Heart left ventricle (tissue), 16 donors: Measurements from ENCODE around the gene ACADL. TPM values are rescaled to one million over a fixed set of nuclear protein-coding genes. Genes with fewer than 3 reads are reported as not detected.

Experiments
- ATAC-seq, 4 donors: fragments of 200-7000 bp; cut with Tn5 transposase; one replicate each; pipeline ENCODE4 v1.9.1; 2020 to 2022; ENCODE audit warnings: moderate library complexity in 4 of 4, mild to moderate bottlenecking in 3 of 4, moderate number of reproducible peaks in 1 of 4
- DNase-seq, 5 donors: peaks; one replicate each; pipeline ENCODE4 v3.0.0-alpha.2; 2020
- H3K27ac ChIP-seq, 12 donors: fragments of 200-600 bp; sonication (generic) in 4 of 12; one replicate each; pipeline versions ENCODE4 v1.5.0 to v1.8.0; 2016 to 2022; ENCODE audit warnings: mild to moderate bottlenecking in 2 of 12
- H3K27me3 ChIP-seq, 9 donors: fragments of 200-600 bp; sonication (generic) in 2 of 9; one replicate each; pipeline versions ENCODE4 v1.5.1 to v1.8.0; 2016 to 2022; ENCODE audit warnings: mild to moderate bottlenecking in 3 of 9
- H3K36me3 ChIP-seq, 9 donors: fragments of 200-600 bp; sonication (generic) in 2 of 9; one replicate each; pipeline versions ENCODE4 v1.5.0 to v1.8.0; 2018 to 2022; ENCODE audit warnings: mild to moderate bottlenecking in 2 of 9
- H3K4me1 ChIP-seq, 12 donors: fragments of 200-600 bp; sonication (generic) in 4 of 12; one replicate each; pipeline versions ENCODE4 v1.5.0 to v1.8.0; 2016 to 2022; ENCODE audit warnings: mild to moderate bottlenecking in 3 of 12
- H3K4me3 ChIP-seq, 12 donors: fragments of 200-600 bp; sonication (generic) in 4 of 12; one replicate each; pipeline versions ENCODE4 v1.5.0 to v1.8.0; 2017 to 2022; ENCODE audit warnings: mild to moderate bottlenecking in 9 of 12, moderate library complexity in 4 of 12
- H3K9me3 ChIP-seq, 12 donors: fragments of 200-600 bp; sonication (generic) in 4 of 12; one replicate each; pipeline versions ENCODE4 v1.5.0 to v1.8.0; 2016 to 2022; ENCODE audit warnings: mild to moderate bottlenecking in 1 of 12
- CTCF ChIP-seq, 12 donors: fragments of 200-600 bp; sonication (generic) in 4 of 12; IDR thresholded peaks; one replicate each; pipeline versions ENCODE4 v1.5.0 to v1.8.0; 2018 to 2022; ENCODE audit warnings: antibody characterized with exemption in 12 of 12, mild to moderate bottlenecking in 5 of 12
- POLR2A ChIP-seq, 2 donors: fragments of 450-650 bp; IDR thresholded peaks; one replicate each; pipeline ENCODE4 v1.6.1; 2017; ENCODE audit warnings: antibody characterized with exemption in 2 of 2, mild to moderate bottlenecking in 2 of 2, moderate library complexity in 2 of 2
- WGBS, 4 donors: extraction: QIAGEN DNeasy Blood & Tissue Kit in 2 of 4; methylation state at CpG; one replicate each; pipeline versions ENCODE4 v1.1.5 to v1.1.7; 2013 to 2018; 5-methylcytosine and 5-hydroxymethylcytosine counted together
- intact Hi-C, 10 donors: fragments of 100-400 bp; cut with DNase I; formaldehyde crosslinking; loops; one replicate each; pipeline versions ENCODE4 v1.11.1 to v1.14.2; 2022
- polyA plus RNA-seq, 2 donors: library from polyadenylated mRNA; stranded (reverse); fragments of 200-250 nt; gene quantifications; one replicate each; pipeline ENCODE4 v1.2.3, GENCODE V29; 2013
- total RNA-seq, 9 donors: library from RNA; depleted of rRNA in 2 of 9; stranded (reverse); fragments of >200 nt in 2 of 9; fragmentation: NEBNext Ultra II Directional in 3 of 9; extraction: Animal tissue kit (Norgen Biotek cat#: 25700) in 3 of 9; gene quantifications; one replicate each; pipeline versions ENCODE4 v1.1.0 to v1.2.4, GENCODE V29; 2016 to 2023
- donor health status: ischemic (EF 13 %, LVEDD 7.1; RV severe dilation, severe dysfunction).
- donor health status: healthy with polysubstance abuse.
- donor health status: DM: no; HTN: yes; CAD: no.
- donor health status: DM: no; HTN: no; CAD: no.
- donor health status: ischemic (EF 25% LVEDD 6.9; RV normal size, moderate dysfunction).
- donor health status: ischemic (EF 25% LVEDD 5.7; RV mildly dilated, moderate dysfunction).
- donor health status: healthy.
- donor health status: DM: yes; HTN: yes; CAD: no.
- donor health status: ischemic (EF 35%, LVEDD 5.7; RV mildly dilated, moderate dysfunction).
- donor health status: nonischemic (EF 11% LVEDD 7.7; RV severe dilation, severe dysfunction).
- donor health status: DM: yes; HTN: yes; CAD: no.
- donor health status: PGD.
- donor health status: ischemic (EF 29% LVEDD 5.4; RV normal size, mild dysfunction).
- donor health status: nonischemic (EF 23%, LVEDD 6.1; RV moderate dilation, normal function).

Gene ACADL
- total and polyA plus RNA-seq, 11 donors, result 0.21 to 2.8 (median 0.49) TPM

- intact Hi-C loops, result no loop called here
- Histone ChIP-seq H3K4me1 (no peaks in the 10 kb centered on the region), H3K9me3 (no peaks in the 10 kb centered on the region), H3K36me3 (no peaks in the 10 kb centered on the region), H3K27ac (no peak overlapping the region), H3K4me3 (no peak overlapping the region), H3K27me3 (no peaks in the 10 kb centered on the region)
- ATAC-seq, result no peak
- no peak for TF ChIP-seq CTCF (IDR thresholded peaks at IDR 0.05)
- TF ChIP-seq POLR2A (IDR thresholded peaks at IDR 0.05), result no peak
- WGBS, 4 donors, result 71 to 91% (median 82%) methylated on average over 1 of the region's 1 CpG
- no peak for DNase-seq
Measured at GRCh38 chr2:210207929-210208328, 17.3 kb downstream of the ACADL start.

- intact Hi-C loops, result no loop called here
- ATAC-seq (no peak), DNase-seq (no peak)
- H3K9me3 ChIP-seq, result no peaks in the 10 kb centered on the region
- H3K27ac ChIP-seq, result no peak overlapping the region
- H3K4me1 ChIP-seq, result no peaks in the 10 kb centered on the region
- no peak for TF ChIP-seq CTCF (IDR thresholded peaks at IDR 0.05)
- TF ChIP-seq POLR2A (IDR thresholded peaks at IDR 0.05), result no peak
- H3K4me3 ChIP-seq, result no peak overlapping the region
- H3K27me3 ChIP-seq, result no peaks in the 10 kb centered on the region
- no peaks in the 10 kb centered on the region for H3K36me3 ChIP-seq
- WGBS, 4 donors, result 53 to 75% (median 60%) methylated on average over 1 of the region's 1 CpG
Measured at GRCh38 chr2:210203558-210203957, 21.7 kb downstream of the ACADL start.

- intact Hi-C loops, result no loop called here
- Histone ChIP-seq H3K4me3 (no peak overlapping the region), H3K36me3 (no peaks in the 10 kb centered on the region), H3K27me3 (no peaks in the 10 kb centered on the region), H3K4me1 (no peaks in the 10 kb centered on the region), H3K9me3 (no peaks in the 10 kb centered on the region), H3K27ac (no peak overlapping the region)
- DNase-seq (no peak), ATAC-seq (no peak)
- WGBS, 4 donors, result 76 to 84% (median 78%) methylated on average over 1 of the region's 1 CpG
- TF ChIP-seq POLR2A (IDR thresholded peaks at IDR 0.05), result no peak
- TF ChIP-seq CTCF (IDR thresholded peaks at IDR 0.05), result no peak
Measured at GRCh38 chr2:210203147-210203546, 22.1 kb downstream of the ACADL start.

GRCh38 chr2:210199854-210200253 lies 25.4 kb downstream of the ACADL start:
- no peak for DNase-seq
- WGBS, 4 donors, result 79 to 87% (median 86%) methylated on average over 3 of the region's 3 CpGs
- H3K27me3 ChIP-seq, result no peaks in the 10 kb centered on the region
- no peak overlapping the region for H3K4me3 ChIP-seq
- H3K27ac ChIP-seq, result no peak overlapping the region
- no peaks in the 10 kb centered on the region for H3K9me3 ChIP-seq
- no peak for ATAC-seq
- peaks cover 0 to 4% (median 0%) of the 10 kb centered on the region in 12 donors for H3K4me1 ChIP-seq
- H3K36me3 ChIP-seq, result no peaks in the 10 kb centered on the region
- intact Hi-C loops, result loop anchor here in 8 of 10 donors (2.0 to 10.0 kb wide), 7 partner anchors 123 to 868 kb away; partner anchors contain the start of gene MAP2 (in 1 of the 8)
- TF ChIP-seq CTCF (IDR thresholded peaks at IDR 0.05), result no peak
- no peak for TF ChIP-seq POLR2A (IDR thresholded peaks at IDR 0.05)
